ENCODE measurements around the gene RPS3A.

DNA sequence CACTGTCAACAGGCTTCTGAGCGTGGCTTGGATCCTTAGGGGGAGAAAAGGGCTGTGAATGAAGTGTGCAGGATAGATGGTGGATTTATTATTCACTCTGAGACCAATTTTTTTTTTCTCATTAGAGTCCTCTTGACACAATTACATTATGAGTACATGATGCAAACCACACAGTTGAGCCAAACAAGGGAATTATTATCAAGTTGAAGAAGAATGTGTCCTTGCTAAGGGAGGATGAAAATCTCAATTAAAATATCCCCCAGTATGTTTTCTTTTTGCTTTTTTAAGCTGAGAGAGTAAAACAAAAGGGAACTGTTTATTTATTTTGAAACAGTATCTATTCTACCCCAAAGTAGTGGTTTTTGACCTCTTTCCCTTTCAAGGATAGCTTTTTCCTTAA is 40.4 kb downstream of the RPS3A start:
- no peak for TF ChIP-seq CTCF (conservative IDR thresholded peaks at IDR 0.05)
- TF ChIP-seq ZFX (IDR thresholded peaks at IDR 0.05) = no peak

Data from C4-2B (cell line).